ENCODE results near the gene RBM11.

GRCh38 chr21:14267076-14267475, 51.1 kb downstream of the RBM11 start:
- no peak for TF ChIP-seq CTCF (conservative IDR thresholded peaks at IDR 0.05; ENCODE audit: low read length)
- no peak for TF ChIP-seq EZH2phosphoT487 (IDR thresholded peaks at IDR 0.05; ENCODE audit: borderline replicate concordance, low read depth, low read length)
